NCI-H748 treated with DMSO at 0.1 percent for 48 hours (cell line): ENCODE results near the gene ZNF69.
"Not testable (repeated sequence)": the region's sequence is repeated elsewhere in the genome, so short reads cannot be mapped to it uniquely, and the experiment has no call there.

Source experiments
- DNase-seq: peaks from one replicate; lab custom pipeline; 2025; lab: John Stamatoyannopoulos, UW

ZNF69 gene

GRCh38 chr19:11887611-11888531, at the start of gene ZNF69:
Gene ZNF69 (plus strand): TSS chr19:11887782. CDS start chr19:11887924, 142 bp downstream.
- peak; percentile 42 for DNase-seq

DNA sequence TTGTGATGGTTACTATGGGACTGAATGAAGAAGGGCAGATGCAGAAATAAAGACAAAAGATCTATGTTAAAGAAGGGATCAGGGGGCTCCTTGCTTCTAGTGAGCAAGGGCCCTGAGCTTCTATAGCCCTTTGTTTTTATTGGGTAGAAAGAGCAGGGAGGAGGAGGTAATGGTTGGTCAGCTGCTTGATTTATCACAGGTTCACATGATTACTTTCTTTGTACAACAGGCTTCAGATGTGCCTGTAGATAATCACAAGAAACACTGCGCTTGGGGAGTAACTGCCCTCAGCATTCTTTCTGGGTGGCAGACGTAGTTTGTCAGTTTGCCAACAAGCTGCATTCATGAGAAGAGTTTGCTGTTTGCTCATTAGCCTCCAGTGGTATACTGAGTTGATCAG, 43.9 kb upstream of the ZNF69 start:
- DNase-seq, result no peak

- not testable (repeated sequence) for DNase-seq
Observed at GRCh38 chr19:11847615-11848014, 40.0 kb upstream of the ZNF69 start.

DNA sequence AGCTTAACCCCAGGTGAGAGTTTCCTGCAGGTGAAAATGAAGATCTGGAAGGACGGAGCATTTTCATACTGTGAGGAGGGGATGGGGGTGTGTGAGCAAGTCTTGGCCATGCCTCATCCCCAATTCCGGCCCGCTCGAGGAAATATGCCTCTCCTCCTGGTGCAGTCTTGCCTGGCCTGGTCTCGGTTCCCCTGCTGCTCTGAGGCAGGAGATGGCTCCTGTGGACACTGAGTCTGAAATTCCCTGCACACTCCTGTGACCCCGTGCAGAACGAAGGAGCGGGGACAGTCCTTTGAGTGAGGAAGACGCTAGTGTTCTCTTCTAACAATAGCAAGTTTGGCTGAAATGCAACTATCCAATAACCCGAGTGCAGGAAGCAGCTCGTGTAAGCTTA, 39.4 kb upstream of the ZNF69 start:
- no peak for DNase-seq

DNA sequence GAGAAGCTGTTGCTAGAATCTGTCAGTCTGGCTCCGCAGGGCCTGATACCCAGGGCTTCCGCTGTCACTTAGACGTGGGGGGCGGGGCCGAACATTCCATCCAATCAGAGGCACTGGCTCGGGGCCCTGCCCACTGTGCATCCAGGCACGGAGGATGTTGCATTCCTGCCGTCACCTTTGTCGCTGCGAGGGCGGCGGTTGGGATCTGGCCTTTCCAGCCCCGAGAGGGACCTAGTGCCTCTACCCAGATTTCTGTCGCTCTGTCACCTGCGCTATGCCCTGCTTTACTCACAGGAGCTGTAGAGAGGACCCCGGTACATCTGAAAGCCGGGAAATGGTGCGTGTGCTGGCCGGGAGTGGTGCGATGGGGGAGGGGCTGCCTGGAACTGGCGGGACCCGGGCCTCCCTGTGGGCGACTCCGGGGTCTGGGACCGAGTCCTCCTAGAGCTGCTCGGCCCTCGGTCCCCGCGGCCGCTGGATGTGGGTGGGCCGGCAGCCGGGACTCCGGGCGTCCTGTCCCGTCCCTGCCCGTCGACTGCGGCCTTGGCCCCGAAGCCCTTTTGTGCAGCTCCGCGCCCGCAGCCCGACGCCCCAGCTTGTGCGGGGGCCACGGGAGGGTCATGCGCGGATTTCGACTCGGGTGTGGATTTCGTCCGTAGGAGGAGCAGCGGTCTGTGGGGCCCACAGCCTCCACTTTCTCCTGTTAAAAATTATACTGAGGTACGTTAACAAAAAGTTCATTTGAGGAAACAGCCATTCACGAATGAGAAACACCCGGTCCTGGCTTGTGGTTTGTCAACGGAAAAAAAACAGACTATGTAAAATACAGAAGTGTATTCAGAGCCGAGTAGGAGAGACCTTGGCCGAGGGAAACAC, 38.8 kb upstream of the ZNF69 start, which contains the start of gene ZNF439:
Gene ZNF439, plus strand, starts transcription at position 133 of the 876 bp plus-strand sequence. Its CDS starts 142 bp downstream, at position 275.
- peak; percentile 43 for DNase-seq

GRCh38 chr19:11850289-11850688, 37.3 kb upstream of the ZNF69 start:
- not testable (repeated sequence) for DNase-seq

GRCh38 chr19:11853358-11853757, 34.2 kb upstream of the ZNF69 start:
- no peak for DNase-seq

DNA sequence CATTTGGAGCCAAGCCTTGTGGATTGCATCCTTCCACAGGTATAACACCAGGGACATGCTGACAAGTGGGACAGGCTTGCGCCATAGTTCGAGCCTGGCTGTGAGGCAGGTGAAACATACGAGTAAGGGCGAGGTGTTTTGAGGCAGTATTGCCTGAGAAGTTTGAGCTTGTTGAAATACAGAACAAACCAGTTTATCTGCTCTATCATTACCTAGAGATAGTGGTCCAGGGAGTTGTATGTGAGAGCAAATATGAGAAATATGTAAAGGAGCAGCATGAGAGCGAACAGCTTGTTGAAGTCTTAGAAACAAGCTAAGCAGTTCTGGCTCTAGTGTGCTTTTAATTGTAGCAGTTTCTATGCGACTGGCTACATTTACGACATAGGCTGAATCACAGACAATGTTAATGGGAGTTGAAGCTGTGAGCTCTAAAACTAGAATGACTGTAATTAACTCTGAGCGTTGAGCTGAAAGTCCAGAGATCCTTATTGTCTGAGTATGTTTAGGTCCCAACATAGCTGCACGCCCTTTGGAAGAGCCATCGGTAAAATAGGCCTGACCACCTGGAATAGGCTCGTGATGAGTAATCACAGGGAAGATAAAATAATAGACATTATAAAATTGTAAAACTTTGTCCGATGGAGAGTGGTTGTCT, 30.9 kb upstream of the ZNF69 start:
- DNase-seq, result no peak

GRCh38 chr19:11860721-11861120, 26.9 kb upstream of the ZNF69 start:
- no peak for DNase-seq

DNA sequence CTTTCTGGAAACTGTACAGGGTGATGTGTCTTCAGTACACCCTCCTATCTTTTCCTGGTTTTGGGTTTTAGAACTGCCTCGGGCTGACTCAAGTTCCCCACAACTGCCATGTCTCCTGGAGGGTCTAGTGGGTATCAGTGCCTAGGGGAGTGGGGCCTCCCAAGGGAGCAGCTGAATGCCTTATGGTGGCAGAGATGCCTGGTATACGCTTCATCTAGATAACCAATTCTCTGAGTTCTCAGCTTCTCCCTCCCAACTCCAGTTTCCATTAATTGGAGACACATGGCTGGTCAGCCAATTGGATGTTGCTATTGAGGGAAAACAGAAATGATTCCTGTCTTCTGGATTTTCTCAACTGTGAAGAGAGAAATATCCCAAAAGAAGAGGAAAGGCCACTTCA, 26.3 kb upstream of the ZNF69 start:
- no peak for DNase-seq

- DNase-seq, result not testable (repeated sequence)
Observed at GRCh38 chr19:11867766-11868165, 19.8 kb upstream of the ZNF69 start.

- no peak for DNase-seq
Observed at GRCh38 chr19:11868188-11868587, 19.4 kb upstream of the ZNF69 start.

DNA sequence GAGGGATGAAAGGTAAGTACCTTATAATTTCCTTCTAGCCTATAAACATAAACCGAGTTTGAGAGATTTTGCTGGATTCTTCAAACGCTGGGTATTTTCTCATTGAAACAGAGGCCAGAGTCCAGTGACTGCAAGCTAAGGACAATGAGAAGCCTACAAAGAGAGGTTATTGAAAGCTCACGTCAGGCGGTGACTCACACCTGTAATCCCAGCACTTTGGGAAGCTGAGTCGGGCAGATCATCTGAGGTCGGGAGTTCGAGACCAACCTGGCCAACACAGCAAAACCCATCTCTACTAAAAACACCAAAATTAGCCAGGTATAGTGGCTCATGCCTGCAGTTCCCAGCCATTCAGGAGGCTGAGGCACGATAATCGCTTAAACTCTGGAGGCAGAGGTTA, 15.0 kb upstream of the ZNF69 start:
- DNase-seq, result no peak

DNA sequence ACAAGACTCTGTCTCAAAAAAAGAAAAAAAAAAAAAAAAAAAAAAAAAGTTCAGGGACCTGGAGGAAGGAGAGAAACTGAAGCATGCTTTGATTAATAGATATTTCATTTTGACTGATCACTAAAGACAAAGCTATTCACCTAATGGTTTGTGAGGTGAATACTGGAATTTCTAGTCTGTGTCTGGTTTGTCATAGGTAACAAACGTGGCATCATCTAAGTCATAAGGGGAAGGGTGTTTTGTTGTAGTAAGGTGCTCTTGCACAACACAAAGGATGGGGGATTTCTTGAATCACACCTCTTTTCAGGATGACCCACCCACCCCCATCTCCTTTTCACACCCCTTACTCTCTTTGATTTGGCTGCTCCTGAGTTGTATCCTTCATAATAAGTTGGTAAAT, 13.8 kb upstream of the ZNF69 start:
- DNase-seq, result no peak

DNA sequence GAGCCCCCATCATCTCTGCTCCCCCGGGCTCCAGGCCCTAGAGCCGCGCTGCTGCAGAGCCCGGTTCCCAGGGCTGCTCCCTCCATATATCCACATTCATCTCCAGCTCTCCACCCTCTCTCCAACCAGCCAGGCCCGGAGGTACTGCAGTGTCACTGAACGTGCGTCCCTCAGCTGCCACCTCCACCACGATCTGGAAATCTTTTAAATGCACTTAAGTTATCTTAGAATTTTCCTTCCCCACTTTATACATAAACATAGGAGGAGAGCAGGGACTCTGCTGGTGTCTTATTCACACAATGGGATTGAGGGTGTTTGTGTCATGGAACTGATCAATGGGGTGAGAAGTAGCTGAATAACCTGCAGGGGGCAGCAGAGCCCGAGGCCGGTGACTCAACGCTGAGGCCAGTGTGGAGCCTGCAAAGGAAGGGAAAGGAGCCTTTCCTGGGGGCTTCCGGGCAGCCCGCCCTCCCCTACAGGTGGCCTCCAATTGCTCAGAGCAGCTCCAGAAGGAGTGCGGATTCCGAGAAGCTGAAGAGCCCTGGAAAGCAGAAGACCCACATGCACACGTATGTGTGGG, 7.8 kb upstream of the ZNF69 start:
- not testable (repeated sequence) for DNase-seq

GRCh38 chr19:11880598-11880997, 7.0 kb upstream of the ZNF69 start:
- DNase-seq, result no peak

GRCh38 chr19:11881151-11881800, 6.3 kb upstream of the ZNF69 start:
- DNase-seq, result peak; percentile 63

DNA sequence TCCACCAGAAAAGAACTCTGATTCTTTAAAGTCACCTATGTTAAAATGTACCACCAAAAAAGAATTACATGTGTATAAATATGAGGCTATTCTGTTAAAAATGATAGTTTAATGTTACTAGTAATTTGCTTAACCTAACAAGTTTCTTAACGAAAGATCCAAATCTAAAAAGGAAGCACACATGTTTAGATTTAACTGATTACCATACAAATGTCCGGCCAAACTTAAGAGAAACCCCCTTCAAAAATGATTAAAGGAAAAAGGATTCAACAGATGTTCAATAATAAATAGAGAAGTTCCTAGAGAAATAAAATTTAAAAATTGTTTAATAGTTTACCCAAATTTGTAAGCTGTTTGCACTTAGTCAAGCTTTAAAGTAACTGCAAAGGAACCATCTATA, 5.0 kb upstream of the ZNF69 start:
- DNase-seq, result no peak

DNA sequence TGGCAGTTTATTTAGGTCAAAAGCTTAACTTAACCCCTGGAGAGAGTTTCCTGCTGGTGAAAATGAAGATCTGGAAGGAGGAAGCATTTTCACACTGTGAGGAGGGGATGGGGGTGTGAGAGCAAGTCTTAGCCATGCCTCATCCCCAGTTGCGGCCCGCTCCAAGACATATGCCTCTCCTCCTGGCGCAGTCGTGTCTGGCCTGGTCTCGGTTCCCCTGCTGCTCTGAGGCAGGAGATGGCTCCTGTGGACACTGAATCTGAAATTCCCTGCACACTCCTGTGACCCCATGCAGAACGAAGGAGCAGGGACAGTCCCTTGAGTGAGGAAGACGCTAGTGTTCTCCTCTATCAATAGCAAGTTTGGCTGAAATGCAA, 360 bp upstream of the ZNF69 start:
- DNase-seq, result no peak

DNA sequence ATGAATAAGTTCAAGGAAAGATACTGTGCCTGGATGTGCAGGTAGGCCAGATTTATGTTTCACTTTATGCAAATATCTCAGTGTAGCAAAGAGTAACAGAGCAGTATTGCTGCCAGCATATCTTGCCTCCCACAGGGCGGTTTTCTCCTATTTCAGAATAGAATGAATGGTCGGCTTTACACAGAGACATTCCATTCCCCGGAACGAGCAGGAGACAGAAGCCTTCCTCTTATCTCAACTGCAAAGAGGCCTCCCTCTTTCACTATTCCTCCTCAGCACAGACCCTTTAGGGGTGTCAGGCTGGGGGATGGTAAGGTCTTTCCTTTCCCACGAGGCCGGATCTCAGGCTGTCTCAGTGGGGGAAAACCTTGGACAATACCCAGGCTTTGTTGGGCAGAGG, 2.3 kb downstream of the ZNF69 start:
- not testable (repeated sequence) for DNase-seq

DNA sequence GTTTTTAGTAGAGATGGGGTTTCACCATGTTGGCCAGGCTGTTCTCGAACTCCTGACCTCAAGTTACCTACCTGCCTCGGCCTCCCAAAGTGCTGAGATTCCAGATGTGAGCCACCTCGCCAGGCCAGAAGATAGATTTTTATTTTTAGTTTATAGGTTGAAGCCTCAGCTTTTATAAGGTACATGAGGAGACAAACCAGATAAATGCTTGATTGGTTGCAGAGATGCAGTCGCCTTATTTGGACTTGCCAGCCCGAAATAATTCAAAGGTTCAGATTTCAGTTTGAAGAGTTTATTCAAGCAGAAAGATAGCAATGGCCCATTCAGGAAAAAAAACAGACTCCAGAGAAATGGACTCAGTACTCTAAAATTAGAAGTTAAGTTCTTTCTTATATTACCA, 3.1 kb downstream of the ZNF69 start:
- no peak for DNase-seq
